HepG2 (cell line): ENCODE data around the gene ZFAND2B. TPM values are rescaled to one million over a fixed set of nuclear protein-coding genes. Genes with fewer than 3 reads are reported as not detected.

Experiments
- BRD4 ChIP-seq: sonication (generic); formaldehyde crosslinking; IDR thresholded peaks from 2 replicates; pipeline ENCODE4 v1.4.0; 2020; ENCODE audit warnings: missing genetic modification reagents
- HOXA3 ChIP-seq: sonication (generic); formaldehyde crosslinking; IDR thresholded peaks from 2 replicates; pipeline ENCODE4 v1.5.0; 2020; ENCODE audit warnings: missing genetic modification reagents
- JUNB ChIP-seq: sonication (generic); formaldehyde crosslinking; IDR thresholded peaks from 2 replicates; pipeline ENCODE4 v1.8.0; 2022; ENCODE audit warnings: missing genetic modification reagents, mild to moderate bottlenecking, borderline replicate concordance
- LCORL ChIP-seq, 2 experiments: fragments of 450-650 bp in 1 of 2; sonication (generic) in 1 of 2; formaldehyde crosslinking in 1 of 2; IDR thresholded peaks; 2 replicates each; pipeline versions ENCODE4 v1.5.0 to v1.6.1; 2017 to 2020; ENCODE audit warnings: antibody characterized with exemption in 1 of 2, missing genetic modification reagents in 1 of 2
- MIER3 ChIP-seq: IDR thresholded peaks from 2 replicates; pipeline ENCODE4 v1.6.1; 2016; ENCODE audit warnings: missing compliant biosample characterization, borderline replicate concordance
- NAIF1 ChIP-seq: sonication (generic); formaldehyde crosslinking; IDR thresholded peaks from 2 replicates; pipeline ENCODE4 v1.5.0; 2020; ENCODE audit warnings: mild to moderate bottlenecking, missing genetic modification reagents, borderline replicate concordance
- PHF5A ChIP-seq: IDR thresholded peaks from one replicate; pipeline ENCODE4 v1.6.1; 2018; ENCODE audit warnings: low read depth, missing genetic modification reagents; ENCODE audit not compliant: unreplicated experiment
- RBM22 ChIP-seq: fragments of 200-400 bp; formaldehyde crosslinking; optimal IDR thresholded peaks from 2 replicates; pipeline ENCODE3; 2017; ENCODE audit warnings: mild to moderate bottlenecking, low read length, moderate library complexity
- SIN3A ChIP-seq: IDR thresholded peaks from 2 replicates; pipeline ENCODE4 v1.6.1; 2011; ENCODE audit warnings: low read depth, mild to moderate bottlenecking, control low read depth, low read length, borderline replicate concordance
- SP2 ChIP-seq: sonication (generic); formaldehyde crosslinking; IDR thresholded peaks from 2 replicates; pipeline ENCODE4 v1.5.1; 2020; ENCODE audit warnings: mild to moderate bottlenecking, missing genetic modification reagents
- TSC22D2 ChIP-seq: sonication (generic); formaldehyde crosslinking; IDR thresholded peaks from 2 replicates; pipeline ENCODE4 v1.5.1; 2020; ENCODE audit warnings: missing genetic modification reagents, mild to moderate bottlenecking, borderline replicate concordance
- ZMYM2 ChIP-seq: sonication (generic); formaldehyde crosslinking; IDR thresholded peaks from 2 replicates; pipeline ENCODE4 v1.8.0; 2022; ENCODE audit warnings: mild to moderate bottlenecking, missing genetic modification reagents
- ZNF350 ChIP-seq: sonication (generic); formaldehyde crosslinking; IDR thresholded peaks from 2 replicates; pipeline ENCODE4 v1.4.0; 2020; ENCODE audit warnings: mild to moderate bottlenecking, low read depth, missing genetic modification reagents, borderline replicate concordance
- ZNF451 ChIP-seq: sonication (generic); formaldehyde crosslinking; IDR thresholded peaks from 2 replicates; pipeline ENCODE4 v1.5.0; 2020; ENCODE audit warnings: mild to moderate bottlenecking, missing genetic modification reagents
- ZNF530 ChIP-seq: sonication (generic); formaldehyde crosslinking; IDR thresholded peaks from 2 replicates; pipeline ENCODE4 v1.5.0; 2020; ENCODE audit warnings: low read depth, mild to moderate bottlenecking, missing genetic modification reagents
- ZNF607 ChIP-seq: sonication (generic); formaldehyde crosslinking; IDR thresholded peaks from 2 replicates; pipeline ENCODE4 v1.5.1; 2020; ENCODE audit warnings: missing genetic modification reagents, mild to moderate bottlenecking, borderline replicate concordance
- polyA plus RNA-seq, 8 experiments: library from polyadenylated mRNA; depleted of rRNA in 3 of 8; stranded (reverse) in 7 of 8; unstranded in 1 of 8; fragments of >200 nt; fragmentation: Illumina TruSeq in 4 of 8; extraction: Trizol in 4 of 8; gene quantifications; 2 replicates each; pipeline versions ENCODE4 v1.2.1 to v1.2.3, GENCODE V29; 2011 to 2016; ENCODE audit warnings: low read depth in 4 of 8, missing spikeins in 1 of 8, mixed read lengths in 1 of 8; ENCODE audit not compliant: insufficient read depth in 1 of 8
- total RNA-seq, 5 experiments: library from RNA; depleted of rRNA; stranded (reverse); fragments of >200 nt; fragmentation: Illumina TruSeq; extraction: Trizol; gene quantifications; 2 replicates each; pipeline ENCODE4 v1.2.3, GENCODE V29; 2016; ENCODE audit warnings: low read depth in 1 of 5
- TF ChIP-seq, protein P1 (sequence below): sonication (generic); formaldehyde crosslinking; IDR thresholded peaks from 2 replicates; pipeline ENCODE4 v1.5.0; 2020; ENCODE audit warnings: missing genetic modification reagents
- TF ChIP-seq, protein P2 (sequence below): sonication (generic); formaldehyde crosslinking; IDR thresholded peaks from 2 replicates; pipeline ENCODE4 v1.5.1; 2020; ENCODE audit warnings: missing genetic modification reagents, mild to moderate bottlenecking, borderline replicate concordance
- TF ChIP-seq, protein P3 (sequence below): sonication (generic); formaldehyde crosslinking; IDR thresholded peaks from 2 replicates; pipeline ENCODE4 v1.9.0; 2021; ENCODE audit warnings: missing genetic modification reagents, mild to moderate bottlenecking, borderline replicate concordance
- TF ChIP-seq, protein P4 (sequence below): IDR thresholded peaks from 2 replicates; pipeline ENCODE4 v1.6.1; 2016; ENCODE audit warnings: missing compliant biosample characterization, missing genetic modification reagents, borderline replicate concordance
- TF ChIP-seq, protein P5 (sequence below): sonication (generic); formaldehyde crosslinking; IDR thresholded peaks from 2 replicates; pipeline ENCODE4 v1.5.0; 2020; ENCODE audit warnings: missing genetic modification reagents
- TF ChIP-seq, protein P6 (sequence below): sonication (generic); formaldehyde crosslinking; IDR thresholded peaks from 2 replicates; pipeline ENCODE4 v1.8.0; 2023; ENCODE audit warnings: mild to moderate bottlenecking, missing genetic modification reagents

The ZFAND2B gene
- total and polyA plus RNA-seq, 2 of the 13 experiments (the other 11 are each of a cell fraction or from before 2014, with no cell fraction given), result 53.3 to 115 TPM

DNA sequence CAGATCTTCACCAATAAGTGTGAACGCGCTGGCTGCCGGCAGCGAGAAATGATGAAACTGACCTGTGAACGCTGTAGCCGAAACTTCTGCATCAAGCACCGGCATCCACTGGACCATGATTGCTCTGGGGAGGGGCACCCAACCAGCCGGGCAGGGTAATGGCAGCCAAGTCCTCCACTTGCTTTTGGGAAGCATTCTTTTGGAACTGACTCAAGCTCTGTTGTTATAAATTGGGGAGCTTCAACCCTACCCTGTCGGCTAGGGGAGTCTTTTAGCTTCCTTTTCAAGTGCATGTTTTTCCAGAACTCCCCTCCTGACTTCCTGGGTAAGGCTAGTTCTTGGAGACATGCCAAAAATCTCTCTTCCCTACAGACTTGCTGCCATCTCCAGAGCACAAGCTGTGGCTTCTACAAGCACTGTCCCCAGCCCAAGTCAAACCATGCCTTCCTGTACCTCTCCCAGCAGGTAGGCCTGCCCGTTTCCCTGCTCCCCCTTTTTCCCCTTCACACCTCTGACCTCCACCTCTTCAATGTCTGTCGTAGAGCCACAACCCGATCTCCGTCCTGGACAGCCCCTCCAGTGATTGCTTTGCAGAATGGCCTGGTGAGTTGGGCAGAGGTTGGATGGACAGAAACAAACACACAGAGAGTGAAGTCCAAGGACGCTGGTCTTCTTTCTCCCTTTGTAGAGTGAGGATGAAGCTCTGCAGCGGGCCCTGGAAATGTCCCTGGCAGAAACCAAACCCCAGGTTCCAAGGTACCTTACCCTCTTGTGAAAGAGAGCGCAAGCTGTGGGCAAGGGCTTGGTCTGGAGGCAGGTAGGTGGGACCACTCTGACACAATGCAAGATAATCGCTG lies 1.5 kb downstream of the ZFAND2B start (continued):
- TF ChIP-seq LCORL (IDR thresholded peaks at IDR 0.05) (no peak), LCORL (CRISPR knock-in tag; IDR thresholded peaks at IDR 0.05) (peak; percentile 91), HOXA3 (CRISPR knock-in tag) (peak; percentile 70; the same call in 1 of the 2 replicates), PHF5A (peak; percentile 83), ZNF350 (peak; percentile 89), ZNF451 (0 out of 2 replicates have a peak, but pooled peaks have one; percentile 32), MIER3 (CRISPR knock-in tag) (no peak), ZNF530 (CRISPR knock-in tag) (no peak), SP2 (CRISPR knock-in tag) (no peak), TSC22D2 (no peak), ZMYM2 (CRISPR knock-in tag) (0 out of 2 replicates have a peak, but pooled peaks have one; percentile 15), JUNB (CRISPR knock-in tag) (no peak), NAIF1 (CRISPR knock-in tag) (no peak), BRD4 (CRISPR knock-in tag) (no peak), RBM22 (no peak), SIN3A (peak; percentile 44; the same call in 1 of the 2 replicates), ZNF607 (CRISPR knock-in tag) (no peak; the same call in 1 of the 2 replicates)
- TF ChIP-seq, protein P1, sequence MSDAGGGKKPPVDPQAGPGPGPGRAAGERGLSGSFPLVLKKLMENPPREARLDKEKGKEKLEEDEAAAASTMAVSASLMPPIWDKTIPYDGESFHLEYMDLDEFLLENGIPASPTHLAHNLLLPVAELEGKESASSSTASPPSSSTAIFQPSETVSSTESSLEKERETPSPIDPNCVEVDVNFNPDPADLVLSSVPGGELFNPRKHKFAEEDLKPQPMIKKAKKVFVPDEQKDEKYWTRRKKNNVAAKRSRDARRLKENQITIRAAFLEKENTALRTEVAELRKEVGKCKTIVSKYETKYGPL, result no peak
- TF ChIP-seq, protein P2, sequence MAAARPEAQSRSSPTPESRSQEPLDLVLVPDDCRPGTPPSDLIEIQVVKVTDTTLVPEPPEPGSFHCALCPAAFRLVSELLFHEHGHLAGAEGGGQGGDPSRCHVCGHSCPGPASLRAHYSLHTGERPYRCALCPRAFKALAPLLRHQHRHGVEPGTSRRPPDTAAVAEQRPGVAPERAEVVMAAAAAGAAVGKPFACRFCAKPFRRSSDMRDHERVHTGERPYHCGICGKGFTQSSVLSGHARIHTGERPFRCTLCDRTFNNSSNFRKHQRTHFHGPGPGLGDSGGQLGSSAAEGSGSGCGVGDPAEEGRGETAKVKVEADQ (CRISPR knock-in tag), result peak; percentile 65; the same call in 1 of the 2 replicates
- TF ChIP-seq, protein P3, sequence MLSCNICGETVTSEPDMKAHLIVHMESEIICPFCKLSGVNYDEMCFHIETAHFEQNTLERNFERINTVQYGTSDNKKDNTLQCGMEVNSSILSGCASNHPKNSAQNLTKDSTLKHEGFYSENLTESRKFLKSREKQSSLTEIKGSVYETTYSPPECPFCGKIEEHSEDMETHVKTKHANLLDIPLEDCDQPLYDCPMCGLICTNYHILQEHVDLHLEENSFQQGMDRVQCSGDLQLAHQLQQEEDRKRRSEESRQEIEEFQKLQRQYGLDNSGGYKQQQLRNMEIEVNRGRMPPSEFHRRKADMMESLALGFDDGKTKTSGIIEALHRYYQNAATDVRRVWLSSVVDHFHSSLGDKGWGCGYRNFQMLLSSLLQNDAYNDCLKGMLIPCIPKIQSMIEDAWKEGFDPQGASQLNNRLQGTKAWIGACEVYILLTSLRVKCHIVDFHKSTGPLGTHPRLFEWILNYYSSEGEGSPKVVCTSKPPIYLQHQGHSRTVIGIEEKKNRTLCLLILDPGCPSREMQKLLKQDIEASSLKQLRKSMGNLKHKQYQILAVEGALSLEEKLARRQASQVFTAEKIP (CRISPR knock-in tag), result no peak
- TF ChIP-seq, protein P4, sequence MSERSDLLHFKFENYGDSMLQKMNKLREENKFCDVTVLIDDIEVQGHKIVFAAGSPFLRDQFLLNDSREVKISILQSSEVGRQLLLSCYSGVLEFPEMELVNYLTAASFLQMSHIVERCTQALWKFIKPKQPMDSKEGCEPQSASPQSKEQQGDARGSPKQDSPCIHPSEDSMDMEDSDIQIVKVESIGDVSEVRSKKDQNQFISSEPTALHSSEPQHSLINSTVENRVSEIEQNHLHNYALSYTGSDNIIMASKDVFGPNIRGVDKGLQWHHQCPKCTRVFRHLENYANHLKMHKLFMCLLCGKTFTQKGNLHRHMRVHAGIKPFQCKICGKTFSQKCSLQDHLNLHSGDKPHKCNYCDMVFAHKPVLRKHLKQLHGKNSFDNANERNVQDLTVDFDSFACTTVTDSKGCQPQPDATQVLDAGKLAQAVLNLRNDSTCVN, result no peak; the same call in 1 of the 2 replicates
- TF ChIP-seq, protein P5, sequence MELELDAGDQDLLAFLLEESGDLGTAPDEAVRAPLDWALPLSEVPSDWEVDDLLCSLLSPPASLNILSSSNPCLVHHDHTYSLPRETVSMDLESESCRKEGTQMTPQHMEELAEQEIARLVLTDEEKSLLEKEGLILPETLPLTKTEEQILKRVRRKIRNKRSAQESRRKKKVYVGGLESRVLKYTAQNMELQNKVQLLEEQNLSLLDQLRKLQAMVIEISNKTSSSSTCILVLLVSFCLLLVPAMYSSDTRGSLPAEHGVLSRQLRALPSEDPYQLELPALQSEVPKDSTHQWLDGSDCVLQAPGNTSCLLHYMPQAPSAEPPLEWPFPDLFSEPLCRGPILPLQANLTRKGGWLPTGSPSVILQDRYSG, result no peak
- TF ChIP-seq, protein P6, sequence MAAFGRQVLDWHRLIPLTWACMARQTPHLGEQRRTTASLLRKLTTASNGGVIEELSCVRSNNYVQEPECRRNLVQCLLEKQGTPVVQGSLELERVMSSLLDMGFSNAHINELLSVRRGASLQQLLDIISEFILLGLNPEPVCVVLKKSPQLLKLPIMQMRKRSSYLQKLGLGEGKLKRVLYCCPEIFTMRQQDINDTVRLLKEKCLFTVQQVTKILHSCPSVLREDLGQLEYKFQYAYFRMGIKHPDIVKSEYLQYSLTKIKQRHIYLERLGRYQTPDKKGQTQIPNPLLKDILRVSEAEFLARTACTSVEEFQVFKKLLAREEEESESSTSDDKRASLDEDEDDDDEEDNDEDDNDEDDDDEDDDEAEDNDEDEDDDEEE (CRISPR knock-in tag), result peak; percentile 42; the same call in 1 of the 2 replicates
